ENCODE measurements around the gene AKT1. TPM values are rescaled to one million over a fixed set of nuclear protein-coding genes. Genes with fewer than 3 reads are reported as not detected.
A peak's percentile ranks its signal among the peaks of the same experiment; 100 is the strongest.

Gene AKT1
- total and polyA plus RNA-seq, 2 of the 13 experiments (the other 11 are each of a cell fraction or from before 2014, with no cell fraction given): 96.2 to 116 TPM

GRCh38 chr14:104800015-104800770 lies 4.6 kb upstream of the AKT1 start (continued):
- TF ChIP-seq SRSF9 (IDR thresholded peaks at IDR 0.05; ENCODE audit: borderline replicate concordance, insufficient read depth, low read depth, low read length, poor library complexity, severe bottlenecking) (no peak), TP53 (CRISPR knock-in tag; conservative IDR thresholded peaks at IDR 0.05) (no peak), ZNF646 (CRISPR knock-in tag; IDR thresholded peaks at IDR 0.05) (no peak), ZNF143 (CRISPR knock-in tag; IDR thresholded peaks at IDR 0.05) (no peak), GPBP1L1 (CRISPR knock-in tag; IDR thresholded peaks at IDR 0.05) (no peak), ZIK1 (CRISPR knock-in tag; IDR thresholded peaks at IDR 0.05; ENCODE audit: borderline replicate concordance, low read depth) (0 out of 2 replicates have a peak, but pooled peaks have one; percentile 39), U2AF2 (IDR thresholded peaks at IDR 0.05; ENCODE audit: low read depth, low read length) (no peak), ZNF281 (CRISPR knock-in tag; IDR thresholded peaks at IDR 0.05; ENCODE audit: borderline replicate concordance) (peak; percentile 49; the same call in 1 of the 2 replicates), MAX (IDR thresholded peaks at IDR 0.05) (peak; percentile 30; the same call in 1 of the 2 replicates), ZNF569 (CRISPR knock-in tag; IDR thresholded peaks at IDR 0.05; ENCODE audit: borderline replicate concordance) (no peak), HMG20A (CRISPR knock-in tag; IDR thresholded peaks at IDR 0.05; ENCODE audit: borderline replicate concordance) (peak; percentile 22; the same call in 1 of the 2 replicates), ZNF512B (CRISPR knock-in tag; IDR thresholded peaks at IDR 0.05; ENCODE audit: borderline replicate concordance) (no peak), KDM1A (CRISPR knock-in tag; IDR thresholded peaks at IDR 0.05) (0 out of 2 replicates have a peak, but pooled peaks have one; percentile 8), GATAD2A (CRISPR knock-in tag; IDR thresholded peaks at IDR 0.05) (0 out of 2 replicates have a peak, but pooled peaks have one; percentile 43)
